Natural killer cell treated with Interleukin-12 subunit alpha and Interleukin-12 subunit beta and Interleukin-15 and Interleukin-18, amount 100 ng/mL, for 72 hours (primary cell): ENCODE data around the gene TMEM239. TPM values are rescaled to one million over a fixed set of nuclear protein-coding genes. Genes with fewer than 3 reads are reported as not detected.
"Not testable (repeated sequence)": the region's sequence is repeated elsewhere in the genome, so short reads cannot be mapped to it uniquely, and the experiment has no call there.

ENCODE experiments used
- ATAC-seq, 2 donors: fragments of 150-1000 bp; cut with Tn5 transposase in 1 of 2; sonication (Bioruptor Pico), chemical (Tn5 transposase) in 1 of 2; 2 replicates each; pipeline ENCODE4 v1.10.0; 2021
- DNase-seq: peaks from one replicate; pipeline ENCODE4 v3.0.0; 2022; ENCODE audit warnings: low spot score
- H3K27ac Mint-ChIP-seq, 2 donors: 1 replicate in 1 of 2; 2 replicates in 1 of 2; pipeline ENCODE4 v1.8.0; 2022; ENCODE audit warnings: mixed read lengths in 2 of 2, mild to moderate bottlenecking in 1 of 2, moderate library complexity in 1 of 2
- H3K27me3 Mint-ChIP-seq, 2 donors: 1 replicate in 1 of 2; 2 replicates in 1 of 2; pipeline ENCODE4 v1.8.0; 2022; ENCODE audit warnings: mixed read lengths in 2 of 2
- H3K36me3 Mint-ChIP-seq: one replicate; pipeline ENCODE4 v1.8.0; 2022; ENCODE audit warnings: mixed read lengths
- H3K4me1 Mint-ChIP-seq, 2 donors: 1 replicate in 1 of 2; 2 replicates in 1 of 2; pipeline ENCODE4 v1.8.0; 2022; ENCODE audit warnings: low read depth in 2 of 2, mixed read lengths in 2 of 2, mild to moderate bottlenecking in 1 of 2
- H3K4me3 Mint-ChIP-seq: one replicate; pipeline ENCODE4 v1.8.0; 2022; ENCODE audit warnings: mixed read lengths
- H3K9me3 Mint-ChIP-seq: 2 replicates; pipeline ENCODE4 v1.8.0; 2022; ENCODE audit warnings: mixed read lengths
- total RNA-seq, 2 donors: library from RNA; stranded (reverse); gene quantifications; one replicate each; pipeline ENCODE4 v1.2.3, GENCODE V29; 2022

The TMEM239 gene
- total RNA-seq, 2 donors from 2014 or later, result not detected

DNA sequence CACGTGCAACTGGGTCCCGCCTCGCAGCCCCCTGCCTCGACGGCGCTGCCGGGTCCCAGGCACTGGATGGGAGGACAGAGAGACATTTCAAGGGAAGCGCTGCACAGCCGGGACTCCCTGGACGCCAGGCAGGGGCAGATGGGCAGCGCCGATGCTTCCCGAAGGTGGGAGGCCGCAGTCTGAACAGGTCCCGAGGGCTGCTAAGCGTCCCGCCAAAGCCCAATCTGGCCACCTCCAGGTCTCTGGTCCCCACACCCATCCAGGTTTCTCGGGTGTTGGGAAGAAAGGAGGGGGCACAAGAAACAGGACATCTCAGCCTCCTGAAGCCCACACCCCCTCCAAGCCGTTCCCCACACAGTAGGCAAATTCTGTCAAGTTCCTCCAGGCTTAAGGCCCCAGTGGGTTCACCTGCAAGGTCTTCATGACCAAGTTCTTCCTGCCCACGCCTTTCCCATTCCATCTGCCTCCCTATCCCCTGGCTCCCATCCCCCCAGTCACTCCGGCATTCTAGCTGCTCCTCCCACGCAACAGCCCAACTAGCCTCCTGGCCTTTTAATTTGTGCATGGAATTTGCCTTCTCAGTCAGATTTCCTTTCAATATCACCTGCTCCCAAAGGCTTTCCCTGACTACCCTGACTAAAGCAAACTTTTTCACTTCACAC is 10.3 kb upstream of the TMEM239 start:
- Mint-ChIP-seq H3K27me3 (peaks cover 34 to 45% of the 10 kb centered on the region in 2 donors), H3K4me3 (no peak overlapping the region), H3K4me1 (peaks cover 15 to 27% of the 10 kb centered on the region in 2 donors), H3K27ac (no peak overlapping the region), H3K9me3 (no peaks in the 10 kb centered on the region), H3K36me3 (peaks cover 4% of the 10 kb centered on the region)
- no peak for DNase-seq
- ATAC-seq, result no peak

DNA sequence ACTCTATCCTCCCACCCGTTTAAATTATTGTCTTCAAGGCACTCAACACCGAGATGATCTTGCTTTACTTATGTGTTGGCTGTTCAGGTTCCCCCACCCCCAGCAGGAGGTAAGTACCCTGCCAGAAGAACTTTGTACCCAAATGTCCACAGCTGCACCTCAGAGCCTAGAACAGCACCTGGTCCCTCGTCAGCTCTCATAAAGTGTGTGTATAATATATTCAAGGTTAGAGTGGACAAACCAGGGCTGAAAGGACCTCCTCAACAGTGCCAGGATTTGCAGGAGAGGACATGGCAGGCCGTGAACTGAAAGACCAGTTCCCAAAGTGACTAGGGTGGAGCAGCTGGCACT is 9.8 kb upstream of the TMEM239 start:
- Mint-ChIP-seq H3K9me3 (no peaks in the 10 kb centered on the region), H3K36me3 (peaks cover 4% of the 10 kb centered on the region), H3K4me3 (no peak overlapping the region), H3K27ac (no peak overlapping the region), H3K4me1 (peaks cover 10 to 22% of the 10 kb centered on the region in 2 donors), H3K27me3 (peaks cover 39 to 45% of the 10 kb centered on the region in 2 donors)
- DNase-seq, result no peak
- no peak for ATAC-seq

DNA sequence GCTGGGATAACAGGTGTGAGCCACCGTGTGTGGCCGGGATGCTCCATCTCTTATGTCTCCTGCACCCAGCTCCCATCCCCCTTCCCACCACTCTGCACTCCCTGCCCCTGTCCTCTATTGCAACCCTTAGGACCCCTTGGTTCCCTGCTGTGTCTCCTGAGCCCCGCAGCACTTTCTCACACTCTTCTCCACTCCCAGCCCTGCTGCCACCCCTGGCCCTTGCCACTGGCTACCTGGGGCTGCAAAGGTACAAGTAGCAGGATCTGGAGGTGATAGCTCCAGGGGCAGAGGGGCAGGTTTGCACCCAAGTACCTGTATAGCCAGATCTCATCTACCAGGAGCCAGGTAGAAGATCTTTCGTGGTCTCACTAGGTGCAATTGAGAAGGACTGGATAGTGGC is 9.1 kb upstream of the TMEM239 start:
- H3K4me1 Mint-ChIP-seq, result peaks cover 6 to 18% of the 10 kb centered on the region in 2 donors
- ATAC-seq, result peak in 1 of 2 donors; percentile 43
- peaks cover 11% of the 10 kb centered on the region for H3K36me3 Mint-ChIP-seq
- H3K27ac Mint-ChIP-seq, result no peak overlapping the region
- no peak for DNase-seq
- no peaks in the 10 kb centered on the region for H3K9me3 Mint-ChIP-seq
- H3K27me3 Mint-ChIP-seq, result peaks cover 39 to 49% of the 10 kb centered on the region in 2 donors
- no peak overlapping the region for H3K4me3 Mint-ChIP-seq

DNA sequence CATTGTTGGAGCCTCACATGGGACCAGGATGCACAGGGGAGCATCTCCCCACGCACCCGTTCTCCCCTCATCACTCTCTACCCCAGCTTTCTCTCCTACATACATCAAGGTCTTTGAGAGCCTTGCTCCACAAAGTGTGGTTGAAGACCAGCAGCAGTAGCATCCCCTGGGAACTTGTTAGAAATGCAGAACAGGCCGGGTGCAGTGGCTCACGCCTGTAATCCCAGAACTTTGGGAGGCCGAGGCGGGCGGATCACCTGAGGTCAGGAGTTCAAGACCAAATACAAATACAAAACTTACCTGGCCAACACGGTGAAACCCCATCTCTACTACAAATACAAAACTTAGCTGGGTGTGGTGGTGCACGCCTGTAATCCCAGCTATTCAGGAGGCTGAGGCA is 8.2 kb upstream of the TMEM239 start:
- not testable (repeated sequence) for H3K27ac Mint-ChIP-seq, ATAC-seq, H3K9me3 Mint-ChIP-seq, DNase-seq, H3K4me3 Mint-ChIP-seq
- H3K4me1 Mint-ChIP-seq, result peaks cover 0 to 12% of the 10 kb centered on the region in 2 donors
- H3K27me3 Mint-ChIP-seq, result peaks cover 40 to 47% of the 10 kb centered on the region in 2 donors
- H3K36me3 Mint-ChIP-seq, result peaks cover 14% of the 10 kb centered on the region

DNA sequence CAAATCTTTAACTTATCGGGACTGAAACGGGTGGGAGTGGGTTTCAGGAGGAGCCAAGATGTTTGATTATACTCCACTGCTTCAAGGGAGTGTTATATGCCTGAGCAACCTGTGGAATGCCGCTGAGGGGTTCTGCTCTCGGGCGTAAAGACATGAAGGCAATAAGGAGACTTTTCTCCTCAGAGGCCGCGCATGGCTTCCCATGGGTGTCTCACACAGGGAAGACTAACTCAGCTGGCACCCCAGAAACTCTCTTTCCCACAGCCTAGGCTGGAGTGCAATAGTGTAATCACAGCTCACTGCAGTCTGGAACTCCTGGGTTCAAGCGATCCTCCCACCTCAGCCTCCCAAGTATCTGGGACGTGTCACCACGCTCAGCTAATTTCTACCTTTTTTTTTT is 6.5 kb upstream of the TMEM239 start:
- ATAC-seq, result no peak
- H3K4me1 Mint-ChIP-seq, result peaks cover 0 to 9% of the 10 kb centered on the region in 2 donors
- peaks cover 39 to 42% of the 10 kb centered on the region in 2 donors for H3K27me3 Mint-ChIP-seq
- H3K27ac Mint-ChIP-seq, result no peak overlapping the region
- no peak overlapping the region for H3K4me3 Mint-ChIP-seq
- H3K9me3 Mint-ChIP-seq, result peaks cover 3% of the 10 kb centered on the region
- DNase-seq, result no peak
- peaks cover 14% of the 10 kb centered on the region for H3K36me3 Mint-ChIP-seq

DNA sequence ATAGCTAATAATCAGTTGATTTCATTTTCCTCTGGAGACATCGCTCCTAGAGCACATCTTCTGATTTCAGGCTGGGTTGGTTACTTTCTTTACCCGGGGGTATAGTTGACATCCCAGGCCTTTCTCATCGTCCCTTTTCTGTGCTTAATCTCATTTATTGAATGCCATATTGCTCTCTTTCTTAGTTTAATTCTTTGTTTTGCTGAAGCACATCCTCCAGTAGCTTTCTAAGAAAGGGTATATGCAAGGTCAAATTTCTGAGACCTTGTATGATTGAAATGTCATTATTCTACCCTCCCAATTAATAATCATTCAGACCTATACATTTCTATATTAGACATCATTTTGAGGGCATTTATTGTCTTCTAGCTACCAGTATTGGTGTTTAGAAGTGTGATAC is 4.0 kb upstream of the TMEM239 start:
- DNase-seq (no peak), ATAC-seq (no peak)
- peak overlapping the region in 1 of 2 donors; percentile 13 for H3K27ac Mint-ChIP-seq
- peaks cover 3% of the 10 kb centered on the region for H3K9me3 Mint-ChIP-seq
- peaks cover 25 to 34% of the 10 kb centered on the region in 2 donors for H3K27me3 Mint-ChIP-seq
- peaks cover 0 to 11% of the 10 kb centered on the region in 2 donors for H3K4me1 Mint-ChIP-seq
- peaks cover 14% of the 10 kb centered on the region for H3K36me3 Mint-ChIP-seq
- H3K4me3 Mint-ChIP-seq, result no peak overlapping the region

DNA sequence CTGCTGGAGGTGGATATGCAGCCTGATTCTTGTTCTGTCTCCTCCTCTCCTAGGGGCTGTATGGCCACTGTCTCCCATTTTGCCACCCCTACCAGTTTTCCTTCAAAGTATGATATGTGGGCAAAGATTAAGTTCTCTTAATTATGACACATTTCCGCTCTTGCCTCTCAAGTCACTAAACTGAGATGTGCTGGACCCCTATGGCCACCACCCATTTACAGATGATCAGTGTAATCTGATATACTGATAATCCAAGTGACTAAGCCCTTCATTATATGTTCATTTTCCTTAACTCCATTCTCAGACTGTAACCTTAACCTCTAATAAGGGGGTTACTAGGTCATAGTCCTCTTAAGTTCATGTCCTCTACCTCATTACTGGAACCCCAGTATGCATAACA is 2.1 kb upstream of the TMEM239 start:
- no peak for ATAC-seq
- Mint-ChIP-seq H3K27me3 (peaks cover 18 to 34% of the 10 kb centered on the region in 2 donors), H3K4me3 (no peak overlapping the region), H3K9me3 (peaks cover 3% of the 10 kb centered on the region), H3K36me3 (peaks cover 14% of the 10 kb centered on the region), H3K27ac (no peak overlapping the region), H3K4me1 (peaks cover 5 to 13% of the 10 kb centered on the region in 2 donors)
- no peak for DNase-seq

DNA sequence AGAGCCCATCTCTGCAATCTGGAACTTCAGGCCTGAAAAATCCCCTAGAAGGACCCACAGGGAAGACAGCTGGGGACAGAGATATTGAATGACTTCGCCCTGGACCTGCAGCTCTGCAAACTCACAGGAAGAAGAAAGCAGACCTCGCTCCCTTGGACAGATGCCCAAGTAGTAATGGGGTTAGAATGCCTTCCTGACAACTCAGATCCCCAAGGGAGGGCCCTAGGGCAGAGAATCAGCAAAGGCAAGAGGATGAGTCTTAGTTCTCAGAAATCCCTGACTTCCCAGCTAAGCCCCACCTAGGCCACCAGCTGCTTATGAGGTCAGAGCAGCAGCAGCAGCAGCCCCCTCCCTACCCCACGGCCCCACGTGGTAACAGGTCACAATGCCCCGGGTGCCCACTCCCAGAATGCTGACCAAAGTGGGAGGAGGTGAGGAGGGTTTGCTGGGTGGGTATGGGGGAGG is 1.5 kb upstream of the TMEM239 start, which contains the start of gene C20orf141:
C20orf141 (plus strand) TSS at position 401 of the 465 bp plus-strand sequence. CDS start 198 bp downstream, outside the sequence.
- Mint-ChIP-seq H3K27me3 (peaks cover 17 to 32% of the 10 kb centered on the region in 2 donors), H3K36me3 (peaks cover 14% of the 10 kb centered on the region), H3K4me3 (no peak within 1 kb of the TSS), H3K9me3 (peaks cover 3% of the 10 kb centered on the region), H3K4me1 (peaks cover 5 to 11% of the 10 kb centered on the region in 2 donors), H3K27ac (no peak within 1 kb of the TSS)
- DNase-seq, result no peak
- ATAC-seq, result peak in 1 of 2 donors; percentile 17

DNA sequence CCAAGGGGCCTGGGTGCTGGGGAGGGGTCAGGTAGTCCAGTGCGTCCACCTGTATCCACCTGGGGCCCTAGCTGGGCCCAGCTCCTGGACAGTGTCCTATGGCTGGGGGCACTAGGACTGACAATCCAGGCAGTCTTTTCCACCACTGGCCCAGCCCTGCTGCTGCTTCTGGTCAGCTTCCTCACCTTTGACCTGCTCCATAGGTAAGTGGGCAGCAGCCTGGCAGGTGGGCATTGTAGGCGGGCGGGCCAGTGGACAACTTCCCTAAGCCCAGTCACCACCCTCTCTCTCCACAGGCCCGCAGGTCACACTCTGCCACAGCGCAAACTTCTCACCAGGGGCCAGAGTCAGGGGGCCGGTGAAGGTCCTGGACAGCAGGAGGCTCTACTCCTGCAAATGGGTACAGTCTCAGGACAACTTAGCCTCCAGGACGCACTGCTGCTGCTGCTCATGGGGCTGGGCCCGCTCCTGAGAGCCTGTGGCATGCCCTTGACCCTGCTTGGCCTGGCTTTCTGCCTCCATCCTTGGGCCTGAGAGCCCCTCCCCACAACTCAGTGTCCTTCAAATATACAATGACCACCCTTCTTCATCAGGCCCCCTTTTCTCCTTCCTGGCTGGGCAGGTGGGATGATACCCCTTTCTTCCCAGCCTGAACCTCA is 793 bp upstream of the TMEM239 start:
- peaks cover 20% of the 10 kb centered on the region for H3K36me3 Mint-ChIP-seq
- peaks cover 12 to 15% of the 10 kb centered on the region in 2 donors for H3K4me1 Mint-ChIP-seq
- ATAC-seq (no peak), DNase-seq (no peak)
- peaks cover 22 to 39% of the 10 kb centered on the region in 2 donors for H3K27me3 Mint-ChIP-seq
- H3K4me3 Mint-ChIP-seq, result no peak overlapping the region
- no peak overlapping the region for H3K27ac Mint-ChIP-seq
- H3K9me3 Mint-ChIP-seq, result peaks cover 3% of the 10 kb centered on the region

DNA sequence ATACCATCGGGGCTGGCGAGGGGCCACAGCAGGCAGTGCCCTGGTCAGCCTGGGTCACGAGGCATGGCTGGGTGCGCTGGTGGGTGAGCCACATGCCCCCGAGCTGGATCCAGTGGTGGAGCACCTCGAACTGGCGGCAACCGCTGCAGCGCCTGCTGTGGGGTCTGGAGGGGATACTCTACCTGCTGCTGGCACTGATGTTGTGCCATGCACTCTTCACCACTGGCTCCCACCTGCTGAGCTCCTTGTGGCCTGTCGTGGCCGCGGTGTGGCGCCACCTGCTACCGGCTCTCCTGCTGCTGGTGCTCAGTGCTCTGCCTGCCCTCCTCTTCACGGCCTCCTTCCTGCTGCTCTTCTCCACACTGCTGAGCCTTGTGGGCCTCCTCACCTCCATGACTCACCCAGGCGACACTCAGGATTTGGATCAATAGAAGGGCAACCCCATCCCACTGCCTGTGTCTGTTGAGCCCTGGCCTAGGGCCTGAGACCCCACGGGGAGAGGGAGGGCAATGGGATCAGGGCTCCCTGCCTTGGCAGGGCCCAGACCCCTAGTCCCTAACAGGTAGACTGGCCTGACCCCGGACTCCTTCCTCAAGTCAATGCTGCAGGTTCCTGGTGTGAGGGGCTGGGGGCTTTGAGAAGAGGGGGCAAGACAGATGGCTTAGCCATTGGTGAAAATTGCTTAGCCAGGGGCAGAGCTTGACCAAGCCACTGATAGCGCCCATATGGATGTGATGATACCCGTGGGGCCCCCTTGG is 598 bp downstream of the TMEM239 start:
- ATAC-seq (peak; percentile 44 to 45), DNase-seq (no peak)
- Mint-ChIP-seq H3K4me1 (peaks cover 18 to 21% of the 10 kb centered on the region in 2 donors), H3K27ac (no peak overlapping the region), H3K27me3 (peaks cover 22 to 30% of the 10 kb centered on the region in 2 donors), H3K36me3 (peaks cover 15% of the 10 kb centered on the region), H3K9me3 (peaks cover 3% of the 10 kb centered on the region), H3K4me3 (no peak overlapping the region)

DNA sequence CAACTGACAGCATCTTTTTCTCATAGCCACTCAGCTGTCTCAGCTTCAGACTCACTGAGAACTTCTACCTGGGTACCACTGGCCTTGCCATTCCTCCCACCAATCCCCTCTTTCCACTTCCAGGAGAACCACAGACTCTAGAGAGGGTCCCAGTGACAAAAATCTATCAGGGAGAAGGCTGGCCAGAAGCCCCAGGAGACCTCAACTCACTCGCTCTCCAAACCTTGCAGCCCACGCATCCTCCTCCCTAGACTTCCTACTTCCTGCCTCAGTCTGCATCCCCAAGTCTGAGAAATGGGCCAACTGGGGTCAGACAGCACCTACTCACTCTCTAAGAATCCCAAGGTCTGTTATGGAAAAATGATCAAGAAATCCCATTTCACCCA is 1.2 kb downstream of the TMEM239 start:
- H3K9me3 Mint-ChIP-seq, result peaks cover under 1% of the 10 kb centered on the region
- DNase-seq, result no peak
- peaks cover 20 to 24% of the 10 kb centered on the region in 2 donors for H3K27me3 Mint-ChIP-seq
- H3K4me1 Mint-ChIP-seq, result peaks cover 24% of the 10 kb centered on the region in 2 donors
- H3K4me3 Mint-ChIP-seq, result no peak overlapping the region
- H3K27ac Mint-ChIP-seq, result no peak overlapping the region
- peaks cover 9% of the 10 kb centered on the region for H3K36me3 Mint-ChIP-seq
- ATAC-seq, result no peak

DNA sequence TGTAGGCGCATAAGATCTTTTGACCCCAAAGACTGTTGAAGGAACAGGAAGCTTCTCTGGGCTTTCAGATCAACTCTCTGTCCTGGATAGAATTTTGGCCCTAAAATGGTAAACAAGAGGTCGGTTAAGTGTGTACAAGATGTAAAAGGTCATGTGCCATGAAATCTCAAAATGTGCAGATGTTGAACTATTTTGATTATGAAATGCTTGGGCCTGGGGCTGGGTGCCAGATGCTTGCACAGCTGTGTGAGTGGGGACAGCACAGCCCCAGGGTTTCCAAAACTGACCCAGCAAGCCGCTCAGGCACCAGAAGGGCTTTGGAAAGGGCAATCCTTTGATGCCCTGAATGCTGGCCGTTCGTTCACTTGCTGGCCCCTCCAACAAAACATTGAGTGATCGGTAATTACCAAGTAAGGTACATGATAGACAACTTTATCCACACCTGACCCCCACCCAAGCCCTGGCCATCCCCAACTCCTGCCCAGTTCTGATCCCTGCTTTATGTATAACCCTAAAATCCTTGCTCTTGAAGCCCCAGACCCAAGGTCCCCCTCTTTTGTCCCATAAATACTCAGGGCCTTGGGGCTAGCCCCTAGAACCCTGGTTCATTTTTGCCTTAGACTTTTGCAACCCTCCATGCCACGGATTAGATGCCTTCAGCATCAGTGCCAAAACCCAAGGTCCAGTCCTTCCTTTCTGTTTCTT is 1.9 kb downstream of the TMEM239 start:
- no peak for DNase-seq

More for the DNA sequence above, 1.9 kb downstream of the TMEM239 start:
- no peak for ATAC-seq
- no peak overlapping the region for H3K4me3 Mint-ChIP-seq
- no peak overlapping the region for H3K27ac Mint-ChIP-seq
- peaks cover 24% of the 10 kb centered on the region in 2 donors for H3K4me1 Mint-ChIP-seq
- H3K36me3 Mint-ChIP-seq, result peaks cover 6% of the 10 kb centered on the region
- H3K27me3 Mint-ChIP-seq, result peaks cover 18 to 21% of the 10 kb centered on the region in 2 donors
- no peaks in the 10 kb centered on the region for H3K9me3 Mint-ChIP-seq
